Mucosa of descending colon (tissue), 3 donors: ENCODE measurements around the gene FREM1. TPM values are rescaled to one million over a fixed set of nuclear protein-coding genes. Genes with fewer than 3 reads are reported as not detected.

Experiments
- ATAC-seq: fragments of 200-7000 bp; cut with Tn5 transposase; one replicate; pipeline ENCODE4 v1.9.1; 2020; ENCODE audit warnings: mild to moderate bottlenecking, moderate library complexity
- DNase-seq, 3 donors: peaks; one replicate each; pipeline ENCODE4 v3.0.0-alpha.2; 2020
- H3K36me3 ChIP-seq: fragments of 200-600 bp; one replicate; pipeline ENCODE4 v1.8.0; 2021; ENCODE audit warnings: low read depth, mild to moderate bottlenecking
- H3K4me1 ChIP-seq: fragments of 200-600 bp; one replicate; pipeline ENCODE4 v1.8.0; 2021; ENCODE audit warnings: low read depth, mild to moderate bottlenecking
- H3K4me3 ChIP-seq: fragments of 200-600 bp; one replicate; pipeline ENCODE4 v1.8.0; 2021; ENCODE audit warnings: mild to moderate bottlenecking
- H3K9me3 ChIP-seq: fragments of 200-600 bp; one replicate; pipeline ENCODE4 v1.8.0; 2021; ENCODE audit warnings: mild to moderate bottlenecking
- intact Hi-C, 2 donors: fragments of 100-400 bp; cut with DNase I in 1 of 2; cut with micrococcal nuclease in 1 of 2; formaldehyde crosslinking; loops; one replicate each; pipeline versions ENCODE4 v1.11.0 to v1.11.1; 2022; cut with DNase I, micrococcal nuclease
- total RNA-seq, 3 donors: library from RNA; stranded (reverse); fragmentation: NEBNext Ultra II Directional in 2 of 3; extraction: Animal tissue kit (Norgen Biotek cat#: 25700) in 2 of 3; gene quantifications; one replicate each; pipeline versions ENCODE4 v1.2.1 to v1.2.4, GENCODE V29; 2021 to 2023
- TF ChIP-seq, protein P1 (sequence below): fragments of 200-600 bp; IDR thresholded peaks from one replicate; pipeline ENCODE4 v1.8.0; 2022; ENCODE audit warnings: antibody characterized with exemption, mild to moderate bottlenecking
- donor health status: DM: no; HTN: no; CAD: no; lungs with moderate emphysema.
- donor health status: DM: no; HTN: no; CAD: no.
- donor health status: DM: no; HTN: yes; CAD: no.

The FREM1 gene
- total RNA-seq, 3 donors from 2014 or later, result 1.4 to 21.2 (median 1.4) TPM

DNA sequence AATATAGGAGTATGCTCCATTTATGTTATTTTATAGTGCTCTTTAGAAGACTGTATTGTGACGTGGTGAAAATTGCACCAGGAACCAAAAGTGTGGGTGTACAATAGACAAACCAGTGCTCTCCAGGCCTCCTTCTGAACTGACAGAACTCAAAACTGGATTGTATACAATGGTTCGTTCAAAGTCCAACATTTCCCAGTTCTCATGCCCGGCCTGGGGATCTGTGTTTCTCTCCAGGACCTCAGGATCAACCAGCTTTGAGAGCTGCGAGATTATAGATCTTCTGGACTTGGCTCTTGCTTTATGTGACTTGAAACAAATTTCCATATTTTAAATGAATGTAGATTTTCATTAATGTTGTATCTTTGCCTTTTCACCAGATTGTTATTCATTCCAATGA lies 126.9 kb downstream of the FREM1 start:
- Histone ChIP-seq H3K4me1 (no peaks in the 10 kb centered on the region), H3K36me3 (no peaks in the 10 kb centered on the region), H3K9me3 (no peaks in the 10 kb centered on the region), H3K4me3 (no peak overlapping the region)
- DNase-seq, result no peak
- TF ChIP-seq, protein P1, sequence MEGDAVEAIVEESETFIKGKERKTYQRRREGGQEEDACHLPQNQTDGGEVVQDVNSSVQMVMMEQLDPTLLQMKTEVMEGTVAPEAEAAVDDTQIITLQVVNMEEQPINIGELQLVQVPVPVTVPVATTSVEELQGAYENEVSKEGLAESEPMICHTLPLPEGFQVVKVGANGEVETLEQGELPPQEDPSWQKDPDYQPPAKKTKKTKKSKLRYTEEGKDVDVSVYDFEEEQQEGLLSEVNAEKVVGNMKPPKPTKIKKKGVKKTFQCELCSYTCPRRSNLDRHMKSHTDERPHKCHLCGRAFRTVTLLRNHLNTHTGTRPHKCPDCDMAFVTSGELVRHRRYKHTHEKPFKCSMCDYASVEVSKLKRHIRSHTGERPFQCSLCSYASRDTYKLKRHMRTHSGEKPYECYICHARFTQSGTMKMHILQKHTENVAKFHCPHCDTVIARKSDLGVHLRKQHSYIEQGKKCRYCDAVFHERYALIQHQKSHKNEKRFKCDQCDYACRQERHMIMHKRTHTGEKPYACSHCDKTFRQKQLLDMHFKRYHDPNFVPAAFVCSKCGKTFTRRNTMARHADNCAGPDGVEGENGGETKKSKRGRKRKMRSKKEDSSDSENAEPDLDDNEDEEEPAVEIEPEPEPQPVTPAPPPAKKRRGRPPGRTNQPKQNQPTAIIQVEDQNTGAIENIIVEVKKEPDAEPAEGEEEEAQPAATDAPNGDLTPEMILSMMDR, result no peak
- intact Hi-C loops, result no loop called here
- ATAC-seq, result no peak

DNA sequence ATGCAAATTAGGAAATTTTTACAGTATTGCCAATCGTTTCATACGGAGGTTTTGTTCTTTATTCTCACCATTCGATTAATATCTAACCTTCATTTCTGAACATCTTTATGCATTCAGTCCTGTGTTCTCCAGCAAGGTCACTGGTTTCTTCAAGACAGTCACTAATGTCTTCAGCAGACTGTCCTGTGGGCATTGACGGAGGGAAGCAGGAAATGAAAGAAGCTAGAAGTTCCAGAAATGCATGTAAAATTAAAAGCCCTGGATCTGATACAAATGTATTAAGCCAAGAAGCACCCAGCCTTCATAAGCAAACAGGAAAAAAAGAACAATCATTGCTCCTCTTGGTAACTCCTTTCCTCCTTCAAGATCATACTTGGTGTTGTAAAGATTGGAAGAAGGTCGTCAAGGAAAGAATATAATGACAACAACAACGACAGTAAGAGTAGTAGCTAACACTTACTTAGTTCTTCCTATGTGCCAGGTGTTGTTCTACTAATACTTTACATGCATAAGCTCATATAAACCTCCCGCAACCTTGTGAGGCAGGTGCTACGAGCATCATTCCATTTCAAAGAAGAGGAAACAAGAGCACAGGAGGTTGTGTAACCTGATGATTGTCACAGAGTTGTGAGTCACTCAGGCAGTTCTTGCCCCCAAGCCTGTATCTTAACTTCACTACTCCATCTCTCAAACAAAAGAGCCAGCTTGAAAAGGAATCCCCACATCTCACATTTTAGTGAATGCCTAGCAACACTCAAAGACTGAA lies 127.8 kb downstream of the FREM1 start:
- DNase-seq (no peak), ATAC-seq (no peak)
- Histone ChIP-seq H3K4me1 (no peaks in the 10 kb centered on the region), H3K36me3 (no peaks in the 10 kb centered on the region), H3K4me3 (no peak overlapping the region), H3K9me3 (no peaks in the 10 kb centered on the region)
- TF ChIP-seq, protein P1, result no peak
- intact Hi-C loops, result no loop called here

DNA sequence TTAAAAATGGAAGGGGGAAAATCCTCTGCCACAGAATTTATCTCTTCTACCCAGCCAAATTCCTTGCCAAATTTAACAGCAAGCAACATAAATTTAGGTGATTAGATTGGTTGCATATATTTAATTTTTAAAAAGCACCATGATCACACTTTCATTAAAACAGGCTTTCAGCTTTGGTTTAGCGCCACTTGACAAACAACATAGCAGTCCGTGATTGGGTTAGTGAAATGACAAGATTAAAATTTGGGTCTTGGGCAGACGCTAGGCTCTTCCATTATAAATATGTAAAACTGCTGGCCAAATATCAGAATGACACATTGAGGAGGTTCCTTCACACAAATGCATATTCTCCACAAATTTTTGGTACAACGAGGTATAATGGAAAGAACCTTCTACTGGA lies 129.5 kb downstream of the FREM1 start:
- TF ChIP-seq, protein P1, result no peak
- ATAC-seq (no peak), DNase-seq (no peak)
- no peaks in the 10 kb centered on the region for H3K4me1 ChIP-seq
- intact Hi-C loops, result no loop called here
- no peak overlapping the region for H3K4me3 ChIP-seq
- no peaks in the 10 kb centered on the region for H3K9me3 ChIP-seq
- no peaks in the 10 kb centered on the region for H3K36me3 ChIP-seq

DNA sequence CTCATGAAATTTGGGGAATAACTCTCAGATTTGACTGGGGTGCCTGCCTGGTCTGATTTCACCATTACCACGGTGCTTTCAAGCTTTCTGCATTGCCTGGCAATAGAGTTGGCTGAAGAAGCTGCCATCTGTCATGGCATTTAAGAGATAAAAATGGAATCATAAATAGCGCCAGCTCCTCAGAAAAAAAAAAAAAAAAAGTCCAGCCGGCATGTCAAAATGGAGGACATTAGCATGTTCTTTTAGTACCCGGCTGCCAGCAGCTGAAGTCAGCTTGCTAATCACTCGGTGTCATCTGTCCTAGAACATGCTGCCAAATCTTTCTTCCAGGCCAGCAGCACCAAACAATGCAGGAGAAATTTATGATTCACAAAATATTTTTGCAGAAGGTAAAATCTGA lies 130.0 kb downstream of the FREM1 start:
- H3K9me3 ChIP-seq, result no peaks in the 10 kb centered on the region
- intact Hi-C loops, result no loop called here
- DNase-seq (no peak), ATAC-seq (no peak)
- no peaks in the 10 kb centered on the region for H3K36me3 ChIP-seq
- no peaks in the 10 kb centered on the region for H3K4me1 ChIP-seq
- H3K4me3 ChIP-seq, result no peak overlapping the region
- TF ChIP-seq, protein P1, result no peak

DNA sequence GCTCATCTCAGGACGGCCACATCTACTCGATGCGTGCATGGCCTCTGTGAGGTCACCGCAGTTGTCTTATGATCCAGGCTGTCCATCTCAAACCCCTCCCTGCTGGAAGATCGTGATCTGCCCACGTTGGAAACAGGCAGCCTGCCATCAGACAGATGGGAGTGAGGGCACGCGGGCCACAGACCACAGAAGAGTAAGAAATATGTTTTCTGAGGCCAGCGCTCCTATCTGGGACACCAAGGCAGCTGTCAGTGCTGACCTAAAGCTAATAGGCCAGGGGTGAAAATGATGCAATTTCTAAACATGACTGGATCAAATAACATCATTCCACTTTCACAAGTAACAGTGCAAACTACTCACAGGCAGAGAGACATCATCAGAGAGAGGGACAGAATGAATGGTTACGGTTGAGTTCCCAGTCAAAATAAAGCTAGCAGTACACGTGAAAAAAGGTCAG lies 130.6 kb downstream of the FREM1 start:
- intact Hi-C loops, result no loop called here
- TF ChIP-seq, protein P1, result no peak
- ATAC-seq (no peak), DNase-seq (no peak)
- Histone ChIP-seq H3K36me3 (no peaks in the 10 kb centered on the region), H3K4me3 (no peak overlapping the region), H3K4me1 (no peaks in the 10 kb centered on the region), H3K9me3 (no peaks in the 10 kb centered on the region)
